ENCODE results near the gene KLHL11.

KLHL11 gene

DNA sequence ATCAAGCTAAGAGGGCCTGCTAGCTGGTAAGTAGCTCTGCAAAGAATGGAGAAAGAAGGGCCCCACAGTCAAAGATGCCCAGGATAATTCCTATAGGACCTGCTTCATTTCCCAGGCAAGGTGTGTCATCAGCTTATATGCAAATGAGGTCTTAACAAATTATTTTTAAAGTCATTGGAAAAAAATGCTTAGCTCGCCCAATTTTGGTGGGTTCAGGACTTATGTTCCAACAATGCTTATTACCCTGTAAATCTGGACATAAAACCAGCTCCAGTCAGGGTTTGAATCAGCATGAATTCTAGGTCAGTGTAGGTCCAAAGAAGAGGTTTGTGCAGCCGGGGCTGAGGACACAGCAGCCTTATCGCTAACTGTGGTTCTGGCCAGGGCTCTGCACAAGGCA is 28.2 kb upstream of the KLHL11 start:
- no peak overlapping the region for H3K4me3 ChIP-seq (ENCODE audit: low read length)
- no peaks in the 10 kb centered on the region for H3K79me2 ChIP-seq (ENCODE audit: low read length)
- H3K4me2 ChIP-seq (ENCODE audit: low read length): no peak overlapping the region
- peaks cover 57% of the 10 kb centered on the region for H3K36me3 ChIP-seq (replicated peaks; ENCODE audit: low read depth, low read length)
- no peaks in the 10 kb centered on the region for H3K27me3 ChIP-seq (ENCODE audit: low read depth, low read length)
- TF ChIP-seq CTCF (IDR thresholded peaks at IDR 0.05; ENCODE audit: low read depth, low read length) (no peak), EZH2phosphoT487 (IDR thresholded peaks at IDR 0.05; ENCODE audit: low read depth) (no peak)
- no peaks in the 10 kb centered on the region for H4K20me1 ChIP-seq (ENCODE audit: insufficient read depth, low read length)
- H3K4me1 ChIP-seq (ENCODE audit: low read length): no peaks in the 10 kb centered on the region
- H3K27ac ChIP-seq (ENCODE audit: low read length): no peak overlapping the region
- H3K9me3 ChIP-seq (ENCODE audit: insufficient read depth, low read length): no peaks in the 10 kb centered on the region
- no peak overlapping the region for H3K9ac ChIP-seq (ENCODE audit: low read length)
- no peak overlapping the region for H2AFZ ChIP-seq (ENCODE audit: low read depth, low read length)

- Histone ChIP-seq H3K27me3 (ENCODE audit: low read depth, low read length) (no peaks in the 10 kb centered on the region), H3K4me2 (ENCODE audit: low read length) (no peak overlapping the region)
- TF ChIP-seq EZH2phosphoT487 (IDR thresholded peaks at IDR 0.05; ENCODE audit: low read depth): no peak
- no peak for TF ChIP-seq CTCF (IDR thresholded peaks at IDR 0.05; ENCODE audit: low read depth, low read length)
These were observed 26.8 kb upstream of the KLHL11 start for GRCh38 chr17:41892021-41892376.

DNA sequence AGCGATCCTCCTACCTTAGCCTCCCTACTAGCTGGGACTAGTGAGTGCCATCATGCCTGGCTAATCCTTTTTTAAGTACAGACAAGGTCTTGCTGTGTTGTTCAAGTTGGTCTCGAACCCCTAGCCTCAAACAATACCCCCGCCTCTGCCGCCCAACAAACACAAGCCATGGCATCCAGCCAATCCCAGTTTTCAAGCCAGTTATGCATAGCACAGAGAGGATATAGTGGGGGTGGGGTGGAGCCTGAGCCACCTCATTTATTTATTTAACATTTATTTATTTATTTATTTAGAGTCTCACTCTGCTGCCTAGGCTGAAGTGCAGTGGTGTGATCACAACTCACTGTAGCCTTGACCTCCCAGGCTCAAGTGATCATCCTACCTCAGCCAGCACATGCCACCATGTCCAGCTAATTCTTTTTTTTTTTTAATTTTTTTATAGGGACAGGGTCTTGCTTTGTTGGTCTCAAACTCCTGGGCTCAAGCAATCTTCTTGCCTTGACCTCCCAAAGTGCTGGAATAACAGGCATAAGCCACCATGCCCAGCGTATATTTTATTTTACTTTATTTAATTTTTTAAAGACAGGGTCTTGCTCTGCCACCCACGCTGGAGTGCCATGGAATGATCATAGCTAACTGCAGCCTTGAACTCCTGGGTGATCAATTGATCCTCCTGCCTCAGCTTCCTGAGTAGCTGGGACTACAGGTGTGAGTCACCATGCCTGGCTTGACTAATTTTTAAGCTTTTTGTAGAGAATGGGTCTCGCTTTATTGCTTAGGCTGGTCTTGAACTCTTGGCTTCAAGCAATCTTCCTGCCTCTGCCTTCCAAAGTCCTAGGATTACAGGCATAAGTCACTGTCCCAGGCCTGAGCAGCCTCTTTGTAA is 26.2 kb upstream of the KLHL11 start:
- peaks cover 54% of the 10 kb centered on the region for H3K36me3 ChIP-seq (replicated peaks; ENCODE audit: low read depth, low read length)
- H4K20me1 ChIP-seq (ENCODE audit: insufficient read depth, low read length): no peaks in the 10 kb centered on the region
- no peak overlapping the region for H3K4me2 ChIP-seq (ENCODE audit: low read length)

More at GRCh38 chr17:41892021-41892376, 26.8 kb upstream of the KLHL11 start:
- no peaks in the 10 kb centered on the region for H3K79me2 ChIP-seq (ENCODE audit: low read length)
- H3K9me3 ChIP-seq (ENCODE audit: insufficient read depth, low read length): no peaks in the 10 kb centered on the region
- H3K36me3 ChIP-seq (replicated peaks; ENCODE audit: low read depth, low read length): peaks cover 56% of the 10 kb centered on the region
- H3K27ac ChIP-seq (ENCODE audit: low read length): no peak overlapping the region
- H4K20me1 ChIP-seq (ENCODE audit: insufficient read depth, low read length): no peaks in the 10 kb centered on the region
- H3K4me1 ChIP-seq (ENCODE audit: low read length): no peaks in the 10 kb centered on the region
- no peak overlapping the region for H3K4me3 ChIP-seq (ENCODE audit: low read length)
- no peak overlapping the region for H3K9ac ChIP-seq (ENCODE audit: low read length)
- no peak overlapping the region for H2AFZ ChIP-seq (ENCODE audit: low read depth, low read length)

More for the DNA sequence above, 26.2 kb upstream of the KLHL11 start:
- no peaks in the 10 kb centered on the region for H3K4me1 ChIP-seq (ENCODE audit: low read length)
- H3K9me3 ChIP-seq (ENCODE audit: insufficient read depth, low read length): no peaks in the 10 kb centered on the region
- H3K27ac ChIP-seq (ENCODE audit: low read length): no peak overlapping the region
- no peaks in the 10 kb centered on the region for H3K79me2 ChIP-seq (ENCODE audit: low read length)
- H3K9ac ChIP-seq (ENCODE audit: low read length): no peak overlapping the region
- no peaks in the 10 kb centered on the region for H3K27me3 ChIP-seq (ENCODE audit: low read depth, low read length)
- no peak overlapping the region for H2AFZ ChIP-seq (ENCODE audit: low read depth, low read length)
- H3K4me3 ChIP-seq (ENCODE audit: low read length): no peak overlapping the region
- TF ChIP-seq CTCF (IDR thresholded peaks at IDR 0.05; ENCODE audit: low read depth, low read length) (no peak), EZH2phosphoT487 (IDR thresholded peaks at IDR 0.05; ENCODE audit: low read depth) (no peak)

All from OCI-LY3 (cell line).